ENCODE data around the gene UROS. TPM values are rescaled to one million over a fixed set of nuclear protein-coding genes. Genes with fewer than 3 reads are reported as not detected.

Gene UROS
- total RNA-seq, 2 experiments from 2014 or later, result 30.9 to 35.4 TPM

DNA sequence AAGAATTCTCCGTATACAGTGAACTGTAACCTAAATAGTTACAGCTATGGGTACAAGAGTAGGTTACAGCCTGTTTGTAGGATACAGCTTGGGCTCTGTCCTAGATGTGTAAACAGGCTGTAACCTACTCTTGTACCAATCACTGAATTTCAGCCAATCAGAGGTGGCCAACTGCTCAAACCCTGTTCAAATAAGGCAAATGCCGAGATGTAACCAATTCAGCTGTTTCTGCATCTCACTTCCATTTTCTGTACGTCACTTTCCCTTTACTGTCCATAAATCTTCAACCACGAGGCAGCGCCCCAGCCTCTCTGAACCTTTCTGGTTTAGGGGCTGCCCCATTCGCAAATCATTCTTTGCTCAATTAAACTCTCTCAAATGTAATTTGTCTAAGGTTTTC lies 39.1 kb downstream of the UROS start:
- ATAC-seq (no peak), DNase-seq (no peak)
- peaks cover 7% of the 10 kb centered on the region for H3K36me3 Mint-ChIP-seq (ENCODE audit: low read depth)
- H3K4me3 Mint-ChIP-seq, result no peak overlapping the region
- intact Hi-C loops (cut with micrococcal nuclease), result no loop called here
- TF ChIP-seq, protein P1, sequence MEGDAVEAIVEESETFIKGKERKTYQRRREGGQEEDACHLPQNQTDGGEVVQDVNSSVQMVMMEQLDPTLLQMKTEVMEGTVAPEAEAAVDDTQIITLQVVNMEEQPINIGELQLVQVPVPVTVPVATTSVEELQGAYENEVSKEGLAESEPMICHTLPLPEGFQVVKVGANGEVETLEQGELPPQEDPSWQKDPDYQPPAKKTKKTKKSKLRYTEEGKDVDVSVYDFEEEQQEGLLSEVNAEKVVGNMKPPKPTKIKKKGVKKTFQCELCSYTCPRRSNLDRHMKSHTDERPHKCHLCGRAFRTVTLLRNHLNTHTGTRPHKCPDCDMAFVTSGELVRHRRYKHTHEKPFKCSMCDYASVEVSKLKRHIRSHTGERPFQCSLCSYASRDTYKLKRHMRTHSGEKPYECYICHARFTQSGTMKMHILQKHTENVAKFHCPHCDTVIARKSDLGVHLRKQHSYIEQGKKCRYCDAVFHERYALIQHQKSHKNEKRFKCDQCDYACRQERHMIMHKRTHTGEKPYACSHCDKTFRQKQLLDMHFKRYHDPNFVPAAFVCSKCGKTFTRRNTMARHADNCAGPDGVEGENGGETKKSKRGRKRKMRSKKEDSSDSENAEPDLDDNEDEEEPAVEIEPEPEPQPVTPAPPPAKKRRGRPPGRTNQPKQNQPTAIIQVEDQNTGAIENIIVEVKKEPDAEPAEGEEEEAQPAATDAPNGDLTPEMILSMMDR (IDR thresholded peaks at IDR 0.05), result no peak
- H3K9me3 Mint-ChIP-seq, result no peaks in the 10 kb centered on the region
- H3K27ac Mint-ChIP-seq, result no peak overlapping the region
- CTCF ChIA-PET, result interaction anchor here (1.6 kb wide), 1 partner anchor 19 kb away, joined by 4 read pairs; no protein-coding TSS in a partner anchor
- H3K4me1 Mint-ChIP-seq (ENCODE audit: low read depth), result peaks cover 21% of the 10 kb centered on the region
- H3K27me3 Mint-ChIP-seq, result no peaks in the 10 kb centered on the region
- POLR2A ChIA-PET, result no interaction called here

DNA sequence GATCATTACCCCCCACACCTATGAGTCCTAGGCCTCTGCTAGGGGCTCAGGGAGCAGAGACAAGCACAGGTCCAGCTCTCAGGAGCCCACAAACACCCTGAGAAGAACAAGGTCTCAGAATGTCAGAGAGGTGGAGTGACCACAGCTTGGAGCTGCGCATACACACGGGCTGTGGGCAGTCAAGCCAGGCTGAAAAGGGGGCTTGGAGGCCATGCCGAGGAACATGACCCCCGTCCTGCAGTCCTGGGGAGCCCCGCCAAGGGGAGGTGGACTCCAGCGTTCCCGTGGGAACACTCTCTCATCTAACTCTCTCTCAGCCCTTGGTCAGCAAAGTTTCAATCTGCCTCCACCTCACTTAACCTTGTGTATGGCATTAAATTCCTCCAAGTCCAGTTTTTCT lies 39.6 kb downstream of the UROS start:
- CTCF ChIA-PET, result interaction anchor here (1.6 kb wide), 1 partner anchor 18 kb away, joined by 4 read pairs; no protein-coding TSS in a partner anchor
- POLR2A ChIA-PET, result no interaction called here
- no peak overlapping the region for H3K27ac Mint-ChIP-seq

DNA sequence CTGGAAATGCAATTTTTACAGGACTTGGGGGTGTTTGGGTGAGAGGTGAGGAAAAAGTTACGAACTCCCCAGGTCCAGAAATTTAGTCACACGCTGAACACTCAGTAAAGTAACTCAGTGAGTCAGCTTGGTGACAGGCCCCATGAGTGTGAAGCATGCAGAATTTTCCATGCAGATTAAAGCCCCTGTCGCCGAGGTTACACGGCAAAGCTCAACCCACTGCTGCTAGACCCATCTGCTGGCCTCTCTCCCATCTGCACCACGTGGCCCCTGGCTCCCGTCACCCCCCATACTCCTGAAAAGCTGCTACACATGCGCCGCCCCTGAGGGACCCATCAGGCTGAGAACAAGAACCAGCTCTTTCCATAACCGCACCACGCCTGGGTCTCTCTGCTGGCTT lies 40.4 kb downstream of the UROS start:
- Mint-ChIP-seq H3K4me3 (no peak overlapping the region), H3K36me3 (ENCODE audit: low read depth) (no peaks in the 10 kb centered on the region), H3K4me1 (ENCODE audit: low read depth) (peaks cover 9% of the 10 kb centered on the region), H3K27me3 (no peaks in the 10 kb centered on the region), H3K9me3 (no peaks in the 10 kb centered on the region), H3K27ac (no peak overlapping the region)
- no peak for DNase-seq
- TF ChIP-seq, protein P1 (IDR thresholded peaks at IDR 0.05), result no peak
- no peak for ATAC-seq
- intact Hi-C loops (cut with micrococcal nuclease), result no loop called here
- POLR2A ChIA-PET, result no interaction called here
- CTCF ChIA-PET, result interaction anchor here (1.6 kb wide), 1 partner anchor 17 kb away, joined by 4 read pairs; no protein-coding TSS in a partner anchor

More for the DNA sequence above, 39.6 kb downstream of the UROS start:
- H3K27me3 Mint-ChIP-seq, result no peaks in the 10 kb centered on the region
- intact Hi-C loops (cut with micrococcal nuclease), result no loop called here
- H3K4me3 Mint-ChIP-seq, result no peak overlapping the region
- no peaks in the 10 kb centered on the region for H3K9me3 Mint-ChIP-seq
- TF ChIP-seq, protein P1 (IDR thresholded peaks at IDR 0.05), result no peak
- no peak for ATAC-seq
- DNase-seq, result no peak
- H3K4me1 Mint-ChIP-seq (ENCODE audit: low read depth), result peaks cover 17% of the 10 kb centered on the region
- H3K36me3 Mint-ChIP-seq (ENCODE audit: low read depth), result peaks cover 3% of the 10 kb centered on the region

DNA sequence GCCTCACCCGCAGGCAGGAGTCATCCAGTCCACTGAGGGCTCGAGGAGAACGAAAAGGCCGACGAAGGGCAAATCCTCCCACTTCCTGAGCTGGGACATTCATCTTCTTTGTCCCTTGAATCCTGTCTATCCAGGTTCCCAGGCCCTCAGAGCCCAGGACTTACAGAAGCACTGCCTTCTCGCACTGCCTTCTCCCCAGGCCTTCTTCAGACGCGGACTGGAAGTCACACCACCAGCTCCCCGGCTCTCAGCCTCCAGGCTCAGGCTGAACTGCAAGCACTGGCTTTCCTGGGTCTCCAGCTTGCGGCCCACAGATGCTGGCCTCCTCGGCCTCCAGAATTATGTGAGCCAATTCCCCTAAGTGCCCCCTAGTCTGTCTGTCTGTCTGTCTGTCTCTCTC lies 41.0 kb downstream of the UROS start:
- CTCF ChIA-PET, result no interaction called here
- POLR2A ChIA-PET, result interaction anchor here (0.9 kb wide), 1 partner anchor 13 kb away, joined by 3 read pairs; no protein-coding TSS in a partner anchor
- no peaks in the 10 kb centered on the region for H3K27me3 Mint-ChIP-seq
- H3K4me1 Mint-ChIP-seq (ENCODE audit: low read depth), result peaks cover 5% of the 10 kb centered on the region
- TF ChIP-seq, protein P1 (IDR thresholded peaks at IDR 0.05), result no peak
- no peak for DNase-seq
- intact Hi-C loops (cut with micrococcal nuclease), result no loop called here
- H3K36me3 Mint-ChIP-seq (ENCODE audit: low read depth), result no peaks in the 10 kb centered on the region
- H3K4me3 Mint-ChIP-seq, result no peak overlapping the region
- no peaks in the 10 kb centered on the region for H3K9me3 Mint-ChIP-seq
- H3K27ac Mint-ChIP-seq, result no peak overlapping the region
- no peak for ATAC-seq

DNA sequence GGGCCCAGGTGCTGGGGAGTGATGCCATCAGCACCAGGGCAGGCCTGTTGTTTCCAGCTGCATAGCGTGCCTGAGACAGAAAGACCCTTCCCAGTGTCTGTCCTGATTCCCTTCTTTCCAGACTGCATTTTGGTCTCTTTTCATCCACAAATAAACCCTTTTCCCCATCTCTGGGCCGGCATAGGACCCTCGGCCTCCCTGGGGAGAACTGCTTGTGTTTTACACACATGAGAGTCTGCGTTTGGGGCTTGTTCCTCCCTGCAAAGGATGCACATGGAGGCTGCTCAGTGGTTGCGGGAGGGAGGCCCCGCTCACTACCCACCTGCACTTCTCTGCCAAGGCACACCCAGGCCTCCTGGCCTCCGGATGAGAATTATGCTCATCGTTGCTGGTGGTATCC lies 41.7 kb downstream of the UROS start:
- TF ChIP-seq, protein P1 (IDR thresholded peaks at IDR 0.05), result no peak
- POLR2A ChIA-PET, result interaction anchor here (0.9 kb wide), 1 partner anchor 14 kb away, joined by 3 read pairs; no protein-coding TSS in a partner anchor
- H3K27ac Mint-ChIP-seq, result no peak overlapping the region
- no peaks in the 10 kb centered on the region for H3K9me3 Mint-ChIP-seq
- no peaks in the 10 kb centered on the region for H3K27me3 Mint-ChIP-seq
- CTCF ChIA-PET, result no interaction called here
- no peak for ATAC-seq
- intact Hi-C loops (cut with micrococcal nuclease), result no loop called here
- no peak for DNase-seq
- no peak overlapping the region for H3K4me3 Mint-ChIP-seq
- no peaks in the 10 kb centered on the region for H3K4me1 Mint-ChIP-seq (ENCODE audit: low read depth)
- no peaks in the 10 kb centered on the region for H3K36me3 Mint-ChIP-seq (ENCODE audit: low read depth)
